ENCODE measurements around the gene NKAPD1.

DNA sequence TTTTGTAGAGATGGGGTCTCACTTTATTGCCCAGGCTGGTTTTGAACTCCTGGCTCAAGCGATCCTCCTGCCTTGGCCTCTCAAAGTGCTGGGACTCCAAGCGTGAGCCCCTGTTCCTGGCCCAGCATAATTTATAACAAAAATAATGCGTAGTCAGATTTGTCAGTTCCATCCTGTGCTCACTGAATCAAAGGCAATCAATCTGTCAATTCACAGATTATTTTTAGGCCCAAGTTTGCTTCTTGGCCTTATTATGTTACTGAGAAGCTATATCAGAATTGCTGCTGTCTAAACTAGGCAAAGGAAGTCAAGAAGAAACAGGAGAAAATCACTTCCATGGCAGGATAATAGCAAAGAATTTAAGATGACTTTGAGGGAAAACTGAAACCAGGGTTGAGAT, 40.2 kb upstream of the NKAPD1 start:
- TF ChIP-seq, protein P1, sequence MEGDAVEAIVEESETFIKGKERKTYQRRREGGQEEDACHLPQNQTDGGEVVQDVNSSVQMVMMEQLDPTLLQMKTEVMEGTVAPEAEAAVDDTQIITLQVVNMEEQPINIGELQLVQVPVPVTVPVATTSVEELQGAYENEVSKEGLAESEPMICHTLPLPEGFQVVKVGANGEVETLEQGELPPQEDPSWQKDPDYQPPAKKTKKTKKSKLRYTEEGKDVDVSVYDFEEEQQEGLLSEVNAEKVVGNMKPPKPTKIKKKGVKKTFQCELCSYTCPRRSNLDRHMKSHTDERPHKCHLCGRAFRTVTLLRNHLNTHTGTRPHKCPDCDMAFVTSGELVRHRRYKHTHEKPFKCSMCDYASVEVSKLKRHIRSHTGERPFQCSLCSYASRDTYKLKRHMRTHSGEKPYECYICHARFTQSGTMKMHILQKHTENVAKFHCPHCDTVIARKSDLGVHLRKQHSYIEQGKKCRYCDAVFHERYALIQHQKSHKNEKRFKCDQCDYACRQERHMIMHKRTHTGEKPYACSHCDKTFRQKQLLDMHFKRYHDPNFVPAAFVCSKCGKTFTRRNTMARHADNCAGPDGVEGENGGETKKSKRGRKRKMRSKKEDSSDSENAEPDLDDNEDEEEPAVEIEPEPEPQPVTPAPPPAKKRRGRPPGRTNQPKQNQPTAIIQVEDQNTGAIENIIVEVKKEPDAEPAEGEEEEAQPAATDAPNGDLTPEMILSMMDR (conservative IDR thresholded peaks at IDR 0.05; ENCODE audit: low read depth, low read length), result no peak
- TF ChIP-seq RAD21 (IDR thresholded peaks at IDR 0.05; ENCODE audit: low read length), result no peak
- no peak for TF ChIP-seq MXI1 (IDR thresholded peaks at IDR 0.05; ENCODE audit: borderline replicate concordance, low read depth, low read length)
- no peak for TF ChIP-seq BHLHE40 (IDR thresholded peaks at IDR 0.05; ENCODE audit: low read depth, low read length)
- no peak for TF ChIP-seq RCOR1 (IDR thresholded peaks at IDR 0.05; ENCODE audit: insufficient replicate concordance, low read length)

Measured in IMR-90 (cell line).